ENCODE data around the gene SYCN. TPM values are rescaled to one million over a fixed set of nuclear protein-coding genes. Genes with fewer than 3 reads are reported as not detected.
A peak's percentile ranks its signal among the peaks of the same experiment; 100 is the strongest.

SYCN gene
- total RNA-seq, 1 donor from 2014 or later: not detected

DNA sequence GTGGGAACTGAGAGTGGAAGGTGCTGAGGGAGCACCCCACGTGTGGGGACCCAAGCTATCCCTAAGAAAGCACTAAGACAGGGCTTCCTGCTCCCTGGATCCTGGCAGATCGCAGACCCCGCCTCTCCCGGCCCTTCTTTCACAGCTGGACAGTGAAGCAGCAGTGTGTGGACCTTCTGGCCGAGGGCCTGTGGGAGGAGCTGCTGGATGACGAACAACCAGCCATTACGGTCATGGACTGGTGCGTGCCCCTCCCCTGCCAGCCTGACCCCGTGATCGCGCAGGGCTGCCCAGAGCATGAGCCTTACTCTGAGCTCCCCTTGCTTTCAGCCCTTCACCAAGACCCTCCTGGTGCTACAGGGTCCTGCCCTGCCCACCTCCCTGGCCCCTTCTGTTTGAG lies 5.0 kb downstream of the SYCN start:
- Histone ChIP-seq H3K27ac (no peak overlapping the region), H3K36me3 (no peaks in the 10 kb centered on the region), H3K9me3 (no peaks in the 10 kb centered on the region), H3K4me3 (no peak overlapping the region), H3K4me1 (peaks cover 7% of the 10 kb centered on the region), H3K27me3 (peaks cover 82% of the 10 kb centered on the region)
- TF ChIP-seq, protein P1, sequence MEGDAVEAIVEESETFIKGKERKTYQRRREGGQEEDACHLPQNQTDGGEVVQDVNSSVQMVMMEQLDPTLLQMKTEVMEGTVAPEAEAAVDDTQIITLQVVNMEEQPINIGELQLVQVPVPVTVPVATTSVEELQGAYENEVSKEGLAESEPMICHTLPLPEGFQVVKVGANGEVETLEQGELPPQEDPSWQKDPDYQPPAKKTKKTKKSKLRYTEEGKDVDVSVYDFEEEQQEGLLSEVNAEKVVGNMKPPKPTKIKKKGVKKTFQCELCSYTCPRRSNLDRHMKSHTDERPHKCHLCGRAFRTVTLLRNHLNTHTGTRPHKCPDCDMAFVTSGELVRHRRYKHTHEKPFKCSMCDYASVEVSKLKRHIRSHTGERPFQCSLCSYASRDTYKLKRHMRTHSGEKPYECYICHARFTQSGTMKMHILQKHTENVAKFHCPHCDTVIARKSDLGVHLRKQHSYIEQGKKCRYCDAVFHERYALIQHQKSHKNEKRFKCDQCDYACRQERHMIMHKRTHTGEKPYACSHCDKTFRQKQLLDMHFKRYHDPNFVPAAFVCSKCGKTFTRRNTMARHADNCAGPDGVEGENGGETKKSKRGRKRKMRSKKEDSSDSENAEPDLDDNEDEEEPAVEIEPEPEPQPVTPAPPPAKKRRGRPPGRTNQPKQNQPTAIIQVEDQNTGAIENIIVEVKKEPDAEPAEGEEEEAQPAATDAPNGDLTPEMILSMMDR (IDR thresholded peaks at IDR 0.05): no peak
- ATAC-seq (no peak), DNase-seq (peak; percentile 66)
- intact Hi-C loops (cut with DNase I): no loop called here

DNA sequence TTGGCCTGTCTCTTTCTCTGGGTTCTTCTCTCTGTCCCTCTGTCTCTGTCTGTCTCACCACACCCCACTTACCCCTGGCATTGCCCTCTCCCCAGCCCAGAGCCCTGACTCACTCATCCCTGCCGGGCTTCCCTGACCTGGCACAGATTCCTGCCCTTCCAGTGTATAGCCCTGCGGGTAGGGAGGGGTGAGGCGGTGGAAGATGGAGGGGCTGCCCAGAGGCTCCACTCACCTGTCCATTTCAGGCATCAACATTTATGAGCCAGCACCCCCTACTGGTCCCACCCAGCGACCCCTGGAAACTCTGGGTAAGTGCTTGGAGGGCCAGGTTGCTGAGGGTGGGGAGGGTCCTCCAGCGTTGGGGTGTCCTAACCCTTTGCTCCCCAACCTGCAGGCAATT lies 6.3 kb downstream of the SYCN start:
- no peaks in the 10 kb centered on the region for H3K9me3 ChIP-seq
- H3K27me3 ChIP-seq: peaks cover 70% of the 10 kb centered on the region
- H3K36me3 ChIP-seq: no peaks in the 10 kb centered on the region
- H3K4me3 ChIP-seq: no peak overlapping the region
- intact Hi-C loops (cut with DNase I): no loop called here
- H3K4me1 ChIP-seq: peaks cover 7% of the 10 kb centered on the region
- H3K27ac ChIP-seq: no peak overlapping the region
- ATAC-seq (no peak), DNase-seq (no peak)
- TF ChIP-seq, protein P1 (IDR thresholded peaks at IDR 0.05): no peak

DNA sequence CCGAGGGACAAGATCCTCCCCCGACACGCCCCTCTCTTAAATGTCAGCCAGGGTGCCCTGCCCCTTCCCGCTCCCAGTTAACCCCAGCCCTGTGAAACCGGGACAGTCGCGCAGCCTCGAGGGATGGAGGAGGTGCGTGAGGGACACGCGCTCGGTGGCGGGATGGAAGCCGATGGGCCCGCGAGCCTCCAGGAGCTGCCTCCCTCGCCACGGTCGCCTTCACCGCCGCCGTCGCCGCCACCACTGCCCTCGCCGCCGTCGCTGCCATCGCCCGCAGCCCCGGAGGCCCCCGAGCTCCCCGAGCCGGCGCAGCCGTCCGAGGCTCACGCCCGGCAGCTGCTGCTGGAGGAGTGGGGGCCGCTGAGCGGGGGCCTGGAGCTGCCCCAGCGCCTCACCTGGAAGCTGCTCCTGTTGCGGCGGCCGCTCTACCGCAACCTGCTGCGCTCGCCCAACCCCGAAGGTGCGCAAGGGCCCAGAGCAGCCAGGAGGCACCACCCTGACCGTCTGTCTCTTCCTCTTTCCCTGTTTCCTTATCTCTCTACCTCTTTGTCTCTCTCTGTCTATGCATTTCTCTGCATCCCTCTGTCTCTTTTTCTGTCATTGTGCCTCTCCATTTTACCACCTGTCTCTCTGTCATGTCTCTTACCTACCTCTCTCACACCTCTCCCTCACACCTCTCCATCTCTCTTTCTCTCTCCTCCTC lies 7.1 kb downstream of the SYCN start, which contains the start of gene NCCRP1:
Gene NCCRP1, plus strand, starts transcription at position 105 of the 703 bp plus-strand sequence. Its CDS starts 19 bp downstream, at position 124.
- intact Hi-C loops (cut with DNase I): no loop called here

DNA sequence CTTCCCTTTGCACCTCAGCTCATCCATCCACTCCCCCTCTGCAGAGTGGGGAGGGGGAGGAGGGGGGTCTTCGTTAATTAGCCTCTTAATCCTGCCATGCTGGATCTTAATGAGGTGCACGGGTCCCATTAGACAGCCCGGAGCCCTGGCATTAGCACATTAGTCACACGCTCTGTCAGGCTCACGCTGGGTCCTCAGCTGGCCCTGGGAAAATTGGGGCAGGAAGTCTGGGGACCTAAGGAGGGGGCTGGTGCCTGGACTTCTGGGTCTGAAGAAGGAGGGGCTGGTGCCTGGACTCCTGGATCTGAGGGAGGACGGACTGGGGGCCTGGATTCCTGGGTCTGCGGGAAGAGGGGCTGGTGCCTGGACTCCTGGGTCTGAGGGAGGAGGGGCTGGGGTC lies 7.7 kb downstream of the SYCN start:
- Histone ChIP-seq H3K4me3 (no peak overlapping the region), H3K27me3 (peaks cover 61% of the 10 kb centered on the region), H3K36me3 (no peaks in the 10 kb centered on the region), H3K9me3 (no peaks in the 10 kb centered on the region), H3K4me1 (peaks cover 7% of the 10 kb centered on the region), H3K27ac (no peak overlapping the region)
- intact Hi-C loops (cut with DNase I): no loop called here
- ATAC-seq: no peak
- no peak for DNase-seq
- TF ChIP-seq, protein P1 (IDR thresholded peaks at IDR 0.05): no peak

More for the DNA sequence above, 7.1 kb downstream of the SYCN start, which contains the start of gene NCCRP1:
- no peaks in the 10 kb centered on the region for H3K9me3 ChIP-seq
- no peak for DNase-seq
- no peak for ATAC-seq
- H3K4me3 ChIP-seq: no peak within 1 kb of the TSS
- peaks cover 64% of the 10 kb centered on the region for H3K27me3 ChIP-seq
- no peak within 1 kb of the TSS for H3K27ac ChIP-seq
- H3K36me3 ChIP-seq: no peaks in the 10 kb centered on the region
- TF ChIP-seq, protein P1 (IDR thresholded peaks at IDR 0.05): no peak
- H3K4me1 ChIP-seq: peaks cover 7% of the 10 kb centered on the region

DNA sequence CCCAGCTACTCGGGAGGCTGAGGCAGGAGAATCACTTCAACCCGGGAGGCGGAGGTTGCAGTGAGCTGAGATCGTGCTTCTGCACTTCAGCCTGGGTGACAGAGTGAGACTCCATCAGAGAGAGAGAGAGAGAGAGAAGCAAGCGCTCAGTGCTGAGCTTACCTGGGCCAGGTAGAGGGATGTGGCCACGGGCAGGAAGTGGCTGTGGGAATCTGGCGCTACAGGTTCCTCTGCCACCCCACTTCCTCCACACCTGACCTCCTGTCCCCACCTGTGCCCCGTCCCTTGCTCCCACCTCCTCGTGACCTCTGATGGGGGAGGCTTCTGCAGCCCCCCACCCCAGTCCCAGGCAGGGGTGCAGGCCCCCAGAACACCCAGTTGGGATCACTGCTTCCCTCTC lies 8.3 kb downstream of the SYCN start:
- Histone ChIP-seq H3K9me3 (no peaks in the 10 kb centered on the region), H3K4me1 (peaks cover 7% of the 10 kb centered on the region), H3K4me3 (no peak overlapping the region), H3K36me3 (no peaks in the 10 kb centered on the region), H3K27ac (no peak overlapping the region), H3K27me3 (peaks cover 58% of the 10 kb centered on the region)
- intact Hi-C loops (cut with DNase I): no loop called here
- TF ChIP-seq, protein P1 (IDR thresholded peaks at IDR 0.05): no peak
- no peak for DNase-seq
- peak; percentile 29 for ATAC-seq

Data from upper lobe of right lung (tissue), 1 donor.